GM19397 (cell line): ENCODE measurements around the gene CFAP210.
"Not testable (repeated sequence)": the region's sequence is repeated elsewhere in the genome, so short reads cannot be mapped to it uniquely, and the experiment has no call there.

Experiments used
- ATAC-seq: cut with Tn5 transposase; IDR thresholded peaks from one replicate; pipeline ENCODE4 v1.9.1; 2021; ENCODE audit warnings: mild to moderate bottlenecking, moderate library complexity; ENCODE audit not compliant: unreplicated experiment

The CFAP210 gene

DNA sequence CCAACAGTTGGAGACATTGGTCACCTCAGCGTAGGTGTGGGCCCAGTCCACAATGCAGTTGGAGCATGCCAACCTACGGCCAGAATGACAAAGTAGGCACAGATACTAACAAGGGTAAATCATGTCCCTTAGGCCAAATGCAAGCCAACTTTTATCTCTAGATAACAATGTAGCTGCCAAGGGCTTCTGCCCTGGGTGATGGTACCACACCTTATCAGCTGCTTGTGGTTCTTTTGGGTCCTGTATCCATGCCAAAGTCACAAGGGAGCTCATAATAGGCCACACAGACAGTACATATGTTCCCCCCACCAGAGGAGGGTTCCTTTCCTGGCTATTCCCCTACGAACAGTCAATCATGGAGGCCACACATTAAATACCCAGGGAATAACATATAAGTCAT lies 19.1 kb upstream of the CFAP210 start:
- no peak for ATAC-seq

DNA sequence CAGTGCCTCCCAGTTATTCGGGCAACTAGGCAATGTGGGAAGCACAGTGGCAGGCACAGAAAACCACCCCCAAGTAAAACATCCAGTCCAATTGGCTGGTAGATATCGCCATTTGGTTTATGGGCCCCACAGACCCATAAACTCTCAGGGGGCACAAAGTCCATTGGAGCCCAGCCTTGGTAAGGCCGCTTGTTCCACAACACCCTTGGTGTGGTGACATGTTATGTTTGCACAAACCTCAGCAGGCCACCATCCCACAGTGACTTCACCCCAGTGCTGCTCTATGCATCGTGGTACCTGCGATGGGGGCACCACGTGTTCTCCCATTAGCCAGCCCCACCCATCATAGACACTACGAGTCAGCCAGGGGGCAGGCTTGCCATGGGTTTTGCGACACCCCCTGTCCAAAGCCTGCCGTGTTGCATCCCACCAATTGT lies 18.6 kb upstream of the CFAP210 start:
- ATAC-seq, result no peak

DNA sequence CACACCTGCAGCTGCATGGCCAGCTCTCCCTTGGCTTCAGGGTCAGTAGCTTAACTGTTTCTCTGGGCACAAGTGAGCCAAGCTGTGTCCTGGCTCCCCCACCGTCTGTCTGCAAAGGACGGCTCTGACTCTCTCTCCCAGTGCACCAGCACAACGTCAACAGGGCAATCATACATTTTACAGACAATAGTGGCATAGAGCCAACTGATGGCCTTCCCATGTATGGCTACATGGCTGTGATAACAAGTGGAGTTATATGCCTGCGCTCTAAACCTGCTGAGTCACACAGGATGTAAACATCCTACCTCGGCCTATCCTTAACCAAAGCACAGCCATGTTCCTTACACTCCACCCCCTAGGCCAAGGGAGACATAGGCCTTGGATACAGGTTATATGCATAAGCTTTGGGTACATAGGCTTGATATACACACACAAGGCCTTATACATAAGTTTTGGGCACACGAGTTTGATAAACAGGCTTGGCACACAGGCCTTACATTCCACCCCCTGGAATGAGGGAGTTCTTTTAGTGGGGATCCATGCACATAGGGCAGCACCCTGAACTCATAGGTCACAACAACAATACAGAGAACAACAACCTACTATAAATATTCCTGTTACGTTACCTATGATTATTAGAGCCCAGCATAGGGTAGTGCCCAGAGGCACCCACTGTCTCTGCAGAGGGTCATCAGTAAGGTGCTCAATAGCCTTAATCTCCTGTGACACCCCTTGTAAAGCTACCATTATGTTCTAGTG lies 17.7 kb upstream of the CFAP210 start:
- ATAC-seq, result no peak

- ATAC-seq, result no peak
Observed at GRCh38 chr2:169709981-169710380, 15.8 kb upstream of the CFAP210 start.

DNA sequence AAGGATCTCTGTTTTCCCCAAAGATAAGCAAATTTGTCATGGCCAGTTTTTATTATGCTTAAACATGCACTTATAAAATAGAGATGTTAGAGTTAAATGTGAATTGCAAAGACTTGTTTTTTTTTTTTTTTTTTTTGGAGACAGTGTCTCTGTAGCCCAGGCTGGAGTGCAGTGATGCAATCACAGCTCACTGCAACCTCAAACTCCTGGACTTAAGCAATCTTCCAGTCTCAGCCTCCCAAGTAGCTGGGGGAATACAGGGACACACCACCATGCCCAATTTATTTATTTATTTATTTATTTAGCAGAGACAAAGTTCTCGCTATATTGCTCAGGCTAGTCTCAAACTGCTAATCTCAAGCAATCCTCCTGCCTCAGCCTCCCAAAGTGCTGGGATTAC lies 15.1 kb upstream of the CFAP210 start:
- ATAC-seq, result no peak

- no peak for ATAC-seq
Observed at GRCh38 chr2:169707626-169708025, 13.4 kb upstream of the CFAP210 start.

- no peak for ATAC-seq
Observed at GRCh38 chr2:169705927-169706326, 11.7 kb upstream of the CFAP210 start.

DNA sequence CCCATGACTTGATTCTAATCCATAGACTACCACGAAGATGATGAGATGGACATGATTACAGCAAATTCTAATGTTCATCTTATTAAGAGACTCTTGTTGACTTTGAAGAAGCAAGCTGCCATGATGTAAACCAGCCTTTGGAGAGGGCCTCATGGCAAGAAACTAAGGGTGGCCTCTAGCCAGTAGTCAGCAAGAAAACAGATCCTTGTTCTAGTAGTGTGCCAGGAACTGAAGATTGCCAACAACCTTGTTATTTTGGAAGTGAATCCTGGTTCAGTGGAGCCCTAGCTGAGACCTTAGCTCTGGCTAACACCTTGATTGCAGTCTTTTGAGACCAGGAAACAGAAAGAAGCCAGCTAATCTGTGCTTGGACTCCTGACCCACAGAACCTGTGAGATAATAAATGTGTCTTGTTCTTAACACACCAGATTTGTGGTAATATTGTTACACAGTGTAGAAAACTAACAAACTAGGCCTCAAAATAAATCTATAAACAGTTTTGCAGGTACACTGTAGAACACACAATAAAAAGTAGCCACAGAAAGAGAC lies 10.0 kb upstream of the CFAP210 start:
- no peak for ATAC-seq

GRCh38 chr2:169702996-169703395 lies 8.8 kb upstream of the CFAP210 start:
- no peak for ATAC-seq

DNA sequence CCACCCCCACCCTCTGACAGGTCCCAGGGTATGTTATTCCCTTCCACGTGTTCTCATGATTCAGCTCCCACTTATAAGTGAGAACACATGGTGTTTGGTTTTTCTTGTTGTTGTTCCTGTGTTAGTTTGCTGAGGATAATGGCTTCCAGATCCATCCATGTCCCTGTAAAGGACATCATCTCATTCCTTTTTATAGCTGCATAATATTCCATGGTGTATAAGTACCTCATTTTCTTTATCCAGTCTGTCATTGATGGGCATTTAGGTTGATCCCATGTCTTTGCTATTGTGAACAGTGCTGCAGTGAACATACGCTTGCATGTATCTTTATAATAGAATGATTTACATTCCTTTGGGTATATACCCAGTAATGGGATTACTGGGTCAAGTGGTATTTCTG lies 5.0 kb upstream of the CFAP210 start:
- not testable (repeated sequence) for ATAC-seq

DNA sequence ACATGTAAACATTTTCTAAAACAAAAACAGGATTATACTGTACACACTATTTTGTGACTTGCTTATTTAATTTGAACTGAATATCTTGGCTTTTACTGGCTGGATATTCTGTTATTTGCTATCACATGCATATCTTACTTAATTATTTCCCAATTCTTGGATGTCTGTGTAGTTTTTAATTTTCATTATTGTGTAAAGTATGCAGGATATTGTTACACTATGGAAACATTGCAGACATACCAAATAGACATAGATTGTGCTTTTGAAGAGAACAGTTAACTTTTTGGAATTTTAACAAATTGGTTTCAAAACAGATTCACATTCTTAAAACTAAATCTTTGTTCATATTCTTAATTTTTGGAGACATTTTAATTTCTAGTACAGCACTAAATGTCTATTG lies 2.2 kb upstream of the CFAP210 start:
- ATAC-seq, result no peak

- no peak for ATAC-seq
Observed at GRCh38 chr2:169694894-169695260, 672 bp upstream of the CFAP210 start.

- ATAC-seq, result no peak
Observed at GRCh38 chr2:169693360-169693759, 845 bp downstream of the CFAP210 start.

- ATAC-seq, result no peak
Observed at GRCh38 chr2:169692718-169693117, 1.5 kb downstream of the CFAP210 start.

GRCh38 chr2:169690958-169691357 lies 3.2 kb downstream of the CFAP210 start:
- ATAC-seq, result no peak

DNA sequence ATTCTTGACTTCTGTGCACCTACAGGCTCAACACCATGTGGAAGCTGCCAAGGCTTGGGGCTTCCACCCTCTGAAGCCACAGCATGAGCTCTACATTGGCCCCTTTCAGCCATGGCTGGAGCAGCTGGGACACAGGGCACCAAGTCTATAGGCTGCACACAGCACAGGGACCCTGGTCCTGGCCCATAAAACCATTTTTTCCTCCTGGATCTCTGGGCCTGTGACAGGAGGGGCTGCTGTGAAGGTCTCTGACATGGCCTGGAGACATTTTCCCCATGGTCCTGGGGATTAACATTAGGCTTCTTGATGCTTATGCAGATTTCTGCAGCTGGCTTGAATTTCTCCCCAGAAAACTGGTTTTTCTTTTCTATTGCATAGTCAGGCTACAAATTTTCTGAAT lies 6.3 kb downstream of the CFAP210 start:
- ATAC-seq, result not testable (repeated sequence)

DNA sequence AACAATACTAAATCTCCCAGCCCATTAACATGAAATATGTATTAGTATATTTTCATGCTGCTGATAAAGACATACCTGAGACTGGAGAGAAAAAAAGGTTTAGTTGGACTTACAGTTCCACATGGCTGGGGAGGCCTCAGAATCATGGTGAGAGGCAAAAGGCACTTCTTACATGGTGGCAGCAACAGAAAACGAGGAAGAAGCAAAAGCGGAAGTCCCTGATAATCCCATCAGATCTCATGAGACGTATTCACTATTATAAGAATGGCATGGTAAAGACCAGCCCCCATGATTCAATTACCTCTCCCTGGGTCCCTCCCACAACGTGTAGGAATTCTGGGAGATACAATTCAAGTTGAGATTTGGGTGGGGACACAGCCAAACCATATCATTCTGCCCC lies 7.4 kb downstream of the CFAP210 start:
- ATAC-seq, result not testable (repeated sequence)

DNA sequence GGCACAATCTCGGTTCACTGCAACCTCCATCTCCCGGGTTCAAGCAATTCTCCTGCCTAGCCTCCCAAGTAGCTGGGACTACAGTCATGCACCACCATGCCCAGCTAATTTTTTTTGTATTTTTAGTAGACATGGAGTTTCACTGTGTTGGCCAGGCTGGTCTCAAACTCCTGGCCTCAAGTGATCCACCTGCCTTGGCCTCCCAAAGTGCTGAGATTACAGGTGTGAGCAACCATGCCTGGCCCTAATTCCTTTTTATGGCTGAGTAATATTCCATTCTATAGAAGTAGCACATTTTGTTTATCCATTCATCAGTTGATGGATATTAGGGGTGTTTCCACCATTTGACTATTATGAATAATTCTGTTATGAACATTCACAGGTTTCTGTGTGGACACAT lies 9.5 kb downstream of the CFAP210 start:
- not testable (repeated sequence) for ATAC-seq

DNA sequence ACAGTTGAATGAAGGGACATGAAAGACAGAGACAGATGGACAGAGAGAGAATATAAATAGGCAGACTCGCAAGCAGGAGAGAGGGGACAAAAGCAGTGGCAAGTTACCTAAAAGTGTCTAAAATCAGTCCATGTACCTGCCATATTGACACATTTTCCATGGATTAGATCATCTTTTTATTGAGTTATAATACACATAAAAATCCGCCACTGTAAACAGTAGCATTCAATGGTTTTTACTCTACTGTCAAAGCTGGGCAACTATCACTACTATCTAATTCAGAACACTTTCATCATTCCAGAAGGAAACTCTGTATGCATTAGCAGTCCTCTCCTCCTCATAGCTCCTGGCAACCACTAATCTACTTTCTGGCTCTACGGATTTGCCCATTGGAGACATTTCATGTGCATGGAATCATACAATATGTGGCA lies 10.1 kb downstream of the CFAP210 start:
- ATAC-seq, result no peak

- ATAC-seq, result no peak
Observed at GRCh38 chr2:169683425-169684134, 10.6 kb downstream of the CFAP210 start.

DNA sequence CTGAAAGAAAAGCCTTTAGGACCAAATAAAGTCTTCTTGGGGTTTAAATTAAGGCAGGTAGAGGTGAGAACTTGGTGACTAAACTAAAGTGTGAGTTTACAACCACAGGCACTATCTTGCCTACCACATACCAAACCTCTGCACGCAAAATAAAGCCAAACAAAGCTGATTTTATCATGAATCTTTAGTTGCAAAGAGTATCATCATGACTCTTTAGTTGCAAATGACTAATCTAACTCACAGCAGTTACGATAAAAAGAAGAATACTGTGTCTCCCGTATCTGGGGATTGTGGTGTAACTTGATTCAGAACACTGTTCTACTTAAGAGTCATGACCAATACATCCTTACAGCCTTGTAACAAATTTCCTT lies 11.2 kb downstream of the CFAP210 start:
- ATAC-seq, result no peak

- no peak for ATAC-seq
Observed at GRCh38 chr2:169676850-169677249, 17.4 kb downstream of the CFAP210 start.
